Right lobe of liver (tissue), 6 donors: ENCODE data around the gene CNTN2. TPM values are rescaled to one million over a fixed set of nuclear protein-coding genes. Genes with fewer than 3 reads are reported as not detected.

Experiments
- ATAC-seq, 4 donors: fragments of 200-7000 bp; cut with Tn5 transposase; one replicate each; pipeline ENCODE4 v1.9.1; 2020; ENCODE audit warnings: mild to moderate bottlenecking in 4 of 4, moderate library complexity in 4 of 4
- DNase-seq, 3 donors: peaks; one replicate each; pipeline ENCODE4 v3.0.0-alpha.2; 2020
- H3K27ac ChIP-seq, 3 donors: fragments of 200-600 bp; one replicate each; pipeline ENCODE4 v1.8.0; 2022
- H3K27me3 ChIP-seq, 2 donors: fragments of 200-600 bp; one replicate each; pipeline ENCODE4 v1.8.0; 2022
- H3K36me3 ChIP-seq, 4 donors: fragments of 200-600 bp; sonication (generic) in 1 of 4; one replicate each; pipeline versions ENCODE4 v1.5.1 to v1.8.0; 2017 to 2022; ENCODE audit warnings: control low read depth in 1 of 4
- H3K4me1 ChIP-seq, 4 donors: fragments of 200-600 bp; sonication (generic) in 1 of 4; one replicate each; pipeline versions ENCODE4 v1.5.1 to v1.8.0; 2017 to 2022; ENCODE audit warnings: control low read depth in 1 of 4
- H3K4me3 ChIP-seq, 3 donors: fragments of 200-600 bp; one replicate each; pipeline ENCODE4 v1.8.0; 2022
- H3K9me3 ChIP-seq, 4 donors: fragments of 200-600 bp; sonication (generic) in 1 of 4; one replicate each; pipeline versions ENCODE4 v1.5.1 to v1.8.0; 2017 to 2022; ENCODE audit warnings: control low read depth in 1 of 4
- POLR2A ChIP-seq: fragments of 450-650 bp; IDR thresholded peaks from one replicate; pipeline ENCODE4 v1.6.1; 2017; ENCODE audit warnings: antibody characterized with exemption, mild to moderate bottlenecking
- WGBS: methylation state at CpG from one replicate; pipeline ENCODE4 v1.1.6; 2018; ENCODE audit warnings: low coverage, low lambda C conversion rate; ENCODE audit not compliant: insufficient coverage; ENCODE audit errors: missing lambda C conversion rate; 5-methylcytosine and 5-hydroxymethylcytosine counted together
- intact Hi-C, 2 donors: fragments of 100-400 bp; cut with DNase I; formaldehyde crosslinking; loops; one replicate each; pipeline versions ENCODE4 v1.11.2 to v1.14.1; 2022
- total RNA-seq, 6 experiments: library from RNA; depleted of rRNA in 2 of 6; stranded (reverse); fragments of >200 nt in 2 of 6; fragmentation: NEBNext Ultra II Directional in 3 of 6; extraction: Animal tissue kit (Norgen Biotek cat#: 25700) in 3 of 6; gene quantifications; one replicate each; pipeline versions ENCODE4 v1.1.0 to v1.2.4, GENCODE V29; 2016 to 2023
- TF ChIP-seq, protein P1 (sequence below), 4 donors: fragments of 200-600 bp in 3 of 4; fragments of 450-650 bp in 1 of 4; IDR thresholded peaks; one replicate each; pipeline versions ENCODE4 v1.5.1 to v1.8.0; 2016 to 2022; ENCODE audit warnings: antibody characterized with exemption in 4 of 4, mild to moderate bottlenecking in 2 of 4
- donor health status: DM: no; HTN: yes; CAD: no.
- donor health status: DM: no; HTN: no; CAD: no.
- donor health status: DM: no; HTN: no; CAD: no.
- donor health status: DM: no; HTN: yes; CAD: no.
- donor health status: DM: no; HTN: yes; CAD: no.

Gene CNTN2
- total RNA-seq, 6 experiments from 2014 or later: 0.49 TPM; not detected in 5

DNA sequence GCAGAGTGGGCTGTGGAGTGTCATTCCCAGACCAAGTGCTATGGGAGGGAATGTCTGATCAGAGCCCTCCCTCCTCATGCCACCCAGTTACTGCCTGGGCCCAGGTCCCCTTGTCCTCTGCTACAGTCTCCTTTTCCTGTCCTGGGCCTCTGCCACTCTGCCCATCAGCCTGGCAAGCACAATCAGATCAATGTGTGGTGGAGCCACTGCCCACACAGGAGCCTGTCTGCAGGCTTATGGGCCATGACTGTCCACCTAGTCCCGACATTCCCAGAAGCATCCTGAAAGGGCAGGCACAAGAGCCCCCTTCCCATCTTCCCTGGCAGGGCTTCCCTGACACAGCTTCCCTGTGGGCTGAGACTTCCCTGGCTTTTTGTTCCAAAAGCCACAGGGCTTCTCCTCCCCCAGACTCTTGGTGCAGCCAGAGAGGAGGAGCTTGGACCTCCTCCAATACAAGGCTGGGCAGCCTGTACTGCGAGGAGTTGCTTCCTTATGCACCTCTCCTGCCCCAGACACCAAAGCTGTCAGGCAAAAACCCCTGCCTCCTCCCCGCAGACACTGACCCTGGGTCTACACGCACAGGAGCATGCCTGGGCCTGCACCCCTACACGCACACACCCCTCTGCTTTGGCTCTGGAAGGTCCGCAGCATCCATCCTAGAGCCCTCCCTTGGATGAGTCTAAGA lies 29.2 kb upstream of the CNTN2 start:
- Histone ChIP-seq H3K4me3 (no peak overlapping the region), H3K4me1 (peaks cover 0 to 12% (median 6%) of the 10 kb centered on the region in 4 donors), H3K27me3 (no peaks in the 10 kb centered on the region), H3K9me3 (no peaks in the 10 kb centered on the region), H3K27ac (no peak overlapping the region), H3K36me3 (no peaks in the 10 kb centered on the region)
- DNase-seq (peak in 2 of 3 donors; percentile 51 to 74), ATAC-seq (peak; percentile 84 to 94 (median 88))
- TF ChIP-seq POLR2A: no peak
- TF ChIP-seq, protein P1, sequence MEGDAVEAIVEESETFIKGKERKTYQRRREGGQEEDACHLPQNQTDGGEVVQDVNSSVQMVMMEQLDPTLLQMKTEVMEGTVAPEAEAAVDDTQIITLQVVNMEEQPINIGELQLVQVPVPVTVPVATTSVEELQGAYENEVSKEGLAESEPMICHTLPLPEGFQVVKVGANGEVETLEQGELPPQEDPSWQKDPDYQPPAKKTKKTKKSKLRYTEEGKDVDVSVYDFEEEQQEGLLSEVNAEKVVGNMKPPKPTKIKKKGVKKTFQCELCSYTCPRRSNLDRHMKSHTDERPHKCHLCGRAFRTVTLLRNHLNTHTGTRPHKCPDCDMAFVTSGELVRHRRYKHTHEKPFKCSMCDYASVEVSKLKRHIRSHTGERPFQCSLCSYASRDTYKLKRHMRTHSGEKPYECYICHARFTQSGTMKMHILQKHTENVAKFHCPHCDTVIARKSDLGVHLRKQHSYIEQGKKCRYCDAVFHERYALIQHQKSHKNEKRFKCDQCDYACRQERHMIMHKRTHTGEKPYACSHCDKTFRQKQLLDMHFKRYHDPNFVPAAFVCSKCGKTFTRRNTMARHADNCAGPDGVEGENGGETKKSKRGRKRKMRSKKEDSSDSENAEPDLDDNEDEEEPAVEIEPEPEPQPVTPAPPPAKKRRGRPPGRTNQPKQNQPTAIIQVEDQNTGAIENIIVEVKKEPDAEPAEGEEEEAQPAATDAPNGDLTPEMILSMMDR (IDR thresholded peaks at IDR 0.05): no peak
- WGBS: 31% methylated on average over 3 of the region's 6 CpGs
- intact Hi-C loops: no loop called here

DNA sequence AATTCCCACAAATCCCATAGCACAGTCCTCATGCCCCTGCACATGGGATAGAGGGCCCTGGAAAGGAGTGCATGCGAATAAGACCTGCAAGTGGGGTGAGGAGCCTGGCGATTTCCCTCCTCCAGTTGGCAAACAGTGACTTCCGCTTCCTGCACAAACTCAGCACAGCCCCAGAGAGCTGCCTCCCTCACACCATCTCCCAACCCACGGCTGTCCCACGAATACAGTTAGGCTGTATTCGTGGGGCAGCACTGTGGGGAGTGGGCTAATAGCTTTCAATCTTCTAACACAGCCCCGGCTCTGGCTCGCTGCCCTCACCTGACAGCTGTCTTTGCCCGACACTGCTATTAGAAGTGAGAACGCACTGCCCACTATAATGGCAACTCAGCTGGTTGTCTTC lies 28.2 kb upstream of the CNTN2 start:
- Histone ChIP-seq H3K4me1 (peaks cover 0 to 12% (median 6%) of the 10 kb centered on the region in 4 donors), H3K27me3 (no peaks in the 10 kb centered on the region), H3K4me3 (no peak overlapping the region), H3K27ac (no peak overlapping the region), H3K9me3 (no peaks in the 10 kb centered on the region), H3K36me3 (no peaks in the 10 kb centered on the region)
- intact Hi-C loops: no loop called here
- no peak for ATAC-seq
- no peak for TF ChIP-seq POLR2A
- TF ChIP-seq, protein P1 (IDR thresholded peaks at IDR 0.05): no peak
- 79% methylated on average over 8 of the region's 10 CpGs for WGBS
- no peak for DNase-seq

DNA sequence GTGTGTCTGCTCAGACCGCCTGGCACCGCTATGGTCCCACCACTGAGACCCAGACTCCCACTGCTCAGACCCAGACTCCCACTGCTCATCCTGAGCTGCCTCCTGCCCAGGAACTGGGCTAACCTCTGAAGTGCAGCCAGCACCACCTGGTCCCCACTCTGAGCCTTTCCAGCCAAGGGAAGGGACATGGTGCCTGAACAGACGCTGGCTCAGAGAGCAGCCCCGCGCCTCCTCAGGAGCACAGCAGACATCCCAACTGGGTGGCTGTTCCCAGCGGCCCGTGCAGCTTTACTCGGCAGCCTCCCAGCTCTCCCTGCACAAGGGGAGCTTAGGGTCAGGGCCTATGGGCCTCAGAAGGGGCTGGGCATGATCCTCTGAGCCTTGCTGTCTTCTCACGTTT lies 27.8 kb upstream of the CNTN2 start:
- H3K4me1 ChIP-seq: peaks cover 0 to 12% (median 6%) of the 10 kb centered on the region in 4 donors
- H3K36me3 ChIP-seq: no peaks in the 10 kb centered on the region
- ATAC-seq (no peak), DNase-seq (no peak)
- H3K9me3 ChIP-seq: no peaks in the 10 kb centered on the region
- H3K4me3 ChIP-seq: no peak overlapping the region
- H3K27me3 ChIP-seq: no peaks in the 10 kb centered on the region
- intact Hi-C loops: no loop called here
- TF ChIP-seq POLR2A: no peak
- TF ChIP-seq, protein P1 (IDR thresholded peaks at IDR 0.05): no peak
- no peak overlapping the region for H3K27ac ChIP-seq
- WGBS: 88% methylated on average over 7 of the region's 9 CpGs

DNA sequence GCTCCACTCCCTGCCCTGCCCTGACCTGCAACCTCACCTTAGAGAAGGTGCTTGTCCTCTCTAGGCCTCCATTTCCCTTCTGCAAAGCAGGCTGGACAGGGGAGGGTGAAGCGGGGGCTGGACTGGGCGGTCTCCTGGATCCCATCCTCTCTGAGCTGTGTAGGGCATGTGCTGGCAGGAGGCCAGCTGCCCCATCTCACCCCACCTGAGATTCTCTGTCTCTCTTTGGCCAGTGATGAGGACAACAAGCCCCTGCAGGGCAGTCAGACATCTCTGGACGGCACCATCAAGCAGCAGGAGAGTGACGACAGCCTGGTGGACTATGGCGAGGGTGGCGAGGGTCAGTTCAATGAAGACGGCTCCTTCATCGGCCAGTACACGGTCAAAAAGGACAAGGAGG lies 26.9 kb upstream of the CNTN2 start:
- Histone ChIP-seq H3K27ac (no peak overlapping the region), H3K4me3 (no peak overlapping the region), H3K27me3 (no peaks in the 10 kb centered on the region), H3K4me1 (peaks cover 0 to 12% (median 6%) of the 10 kb centered on the region in 4 donors), H3K9me3 (no peaks in the 10 kb centered on the region), H3K36me3 (no peaks in the 10 kb centered on the region)
- intact Hi-C loops: no loop called here
- DNase-seq (no peak), ATAC-seq (no peak)
- TF ChIP-seq, protein P1 (IDR thresholded peaks at IDR 0.05): no peak
- no peak for TF ChIP-seq POLR2A
- 80% methylated on average over 1 of the region's 9 CpGs for WGBS
